GM19025 (cell line): ENCODE measurements around the gene PDE2A.
"Not testable (repeated sequence)": the region's sequence is repeated elsewhere in the genome, so short reads cannot be mapped to it uniquely, and the experiment has no call there.

Experiments used
- ATAC-seq: cut with Tn5 transposase; IDR thresholded peaks from one replicate; pipeline ENCODE4 v1.9.1; 2021; ENCODE audit warnings: mild to moderate bottlenecking, low read depth, moderate library complexity; ENCODE audit not compliant: unreplicated experiment

Gene PDE2A

GRCh38 chr11:72569966-72570892 is 104.0 kb downstream of the PDE2A start:
- ATAC-seq = no peak

GRCh38 chr11:72568861-72569260 is 105.4 kb downstream of the PDE2A start:
- ATAC-seq = no peak

GRCh38 chr11:72562431-72562830 is 111.8 kb downstream of the PDE2A start:
- no peak for ATAC-seq

GRCh38 chr11:72561856-72562255 is 112.4 kb downstream of the PDE2A start:
- no peak for ATAC-seq

- not testable (repeated sequence) for ATAC-seq
Measured at GRCh38 chr11:72560864-72561263, 113.4 kb downstream of the PDE2A start.

- ATAC-seq = no peak
Measured at GRCh38 chr11:72556433-72556832, 117.8 kb downstream of the PDE2A start.

GRCh38 chr11:72555014-72555522 is 119.2 kb downstream of the PDE2A start:
- ATAC-seq = not testable (repeated sequence)

GRCh38 chr11:72553706-72554105 is 120.5 kb downstream of the PDE2A start:
- no peak for ATAC-seq

- no peak for ATAC-seq
Measured at GRCh38 chr11:72552399-72552910, 121.8 kb downstream of the PDE2A start.

- no peak for ATAC-seq
Measured at GRCh38 chr11:72551571-72551970, 122.7 kb downstream of the PDE2A start.

- no peak for ATAC-seq
Measured at GRCh38 chr11:72548463-72548862, 125.8 kb downstream of the PDE2A start.

GRCh38 chr11:72546866-72547265 is 127.4 kb downstream of the PDE2A start:
- ATAC-seq = no peak

GRCh38 chr11:72544589-72544988 is 129.6 kb downstream of the PDE2A start:
- no peak for ATAC-seq

- no peak for ATAC-seq
Measured at GRCh38 chr11:72543849-72544542, 130.2 kb downstream of the PDE2A start.

- ATAC-seq = no peak
Measured at GRCh38 chr11:72541257-72541974, 132.8 kb downstream of the PDE2A start.

GRCh38 chr11:72537051-72537450 is 137.2 kb downstream of the PDE2A start:
- ATAC-seq = no peak

GRCh38 chr11:72535194-72535547 is 139.1 kb downstream of the PDE2A start:
- no peak for ATAC-seq

- no peak for ATAC-seq
Measured at GRCh38 chr11:72534371-72535193, 139.6 kb downstream of the PDE2A start.

- ATAC-seq = no peak
Measured at GRCh38 chr11:72529068-72529467, 145.2 kb downstream of the PDE2A start.

GRCh38 chr11:72528121-72528520 is 146.1 kb downstream of the PDE2A start:
- ATAC-seq = no peak
